ENCODE results near the gene CDH18. TPM values are rescaled to one million over a fixed set of nuclear protein-coding genes. Genes with fewer than 3 reads are reported as not detected.

The CDH18 gene
- total RNA-seq, 1 experiment from 2014 or later, result not detected

- no peak for TF ChIP-seq ZBTB33 (IDR thresholded peaks at IDR 0.05; ENCODE audit: extremely low read depth, insufficient replicate concordance, low read length)
- TF ChIP-seq EZH2 (IDR thresholded peaks at IDR 0.05), result no peak
- TF ChIP-seq CTCF (IDR thresholded peaks at IDR 0.05 in 2 of 3, conservative IDR thresholded peaks at IDR 0.05 in 1 of 3; ENCODE audit: borderline replicate concordance in 1 of 3, insufficient read depth in 1 of 3, low read depth in 2 of 3, low read length in 2 of 3), result no peak
- no peak for TF ChIP-seq EZH2phosphoT487 (IDR thresholded peaks at IDR 0.05; ENCODE audit: borderline replicate concordance)
- TF ChIP-seq RAD21 (IDR thresholded peaks at IDR 0.05; ENCODE audit: low read depth), result no peak
- TF ChIP-seq TCF7L2 (IDR thresholded peaks at IDR 0.05; ENCODE audit: borderline replicate concordance, extremely low read depth, insufficient read depth, insufficient read length), result no peak
Observed at GRCh38 chr5:19487480-19487879, 500.5 kb downstream of the CDH18 start (continued).

GRCh38 chr5:19479562-19479961 is 508.4 kb downstream of the CDH18 start:
- Histone ChIP-seq H3K27me3 (ENCODE audit: insufficient read depth, low read length) (no peaks in the 10 kb centered on the region), H2AFZ (ENCODE audit: low read depth, low read length, poor library complexity, severe bottlenecking) (no peak overlapping the region), H3K36me3 (ENCODE audit: control insufficient read depth in 1 of 2, insufficient read depth in 2 of 2, low read length in 2 of 2) (no peaks in the 10 kb centered on the region), H3K4me2 (ENCODE audit: low read length) (no peak overlapping the region), H3K79me2 (ENCODE audit: insufficient read depth, low read length) (no peaks in the 10 kb centered on the region), H3K9ac (ENCODE audit: low read length) (no peak overlapping the region), H3K27ac (ENCODE audit: low read depth, low read length) (no peak overlapping the region), H3K4me1 (ENCODE audit: control insufficient read depth in 1 of 2, insufficient read depth in 2 of 2, low read length in 2 of 2) (no peaks in the 10 kb centered on the region), H3K9me2 (ENCODE audit: insufficient read depth) (no peaks in the 10 kb centered on the region), H3K9me3 (ENCODE audit: control insufficient read depth in 1 of 2, insufficient read depth in 1 of 2, low read depth in 1 of 2, low read length in 2 of 2) (peaks cover 14 to 25% of the 10 kb centered on the region in 2 experiments; a peak in 2 of 4 replicates), H4K20me1 (ENCODE audit: insufficient read depth) (no peaks in the 10 kb centered on the region), H3K4me3 (replicated peaks in 1 of 2; ENCODE audit: low read depth in 1 of 2, low read length in 2 of 2) (no peak overlapping the region)
- DNase-seq (ENCODE audit: low read depth, low spot score) (no peak), ATAC-seq (no peak)
- ChIA-PET CTCF (no interaction called here), RAD21 (ENCODE audit: low non-redundant PET in 1 of 2, low total read pairs in 2 of 2, uncharacterized antibody in 2 of 2, unreplicated experiment in 2 of 2) (no interaction called here), POLR2A (no interaction called here)
- intact Hi-C loops (cut with micrococcal nuclease), result no loop called here
- no peak for TF ChIP-seq EZH2 (IDR thresholded peaks at IDR 0.05)
- TF ChIP-seq TCF7L2 (IDR thresholded peaks at IDR 0.05; ENCODE audit: borderline replicate concordance, extremely low read depth, insufficient read depth, insufficient read length), result no peak
- TF ChIP-seq EGR1 (IDR thresholded peaks at IDR 0.05; ENCODE audit: low read depth), result no peak
- TF ChIP-seq ATF3 (IDR thresholded peaks at IDR 0.05), result no peak
- BruUV-seq (replicated peaks), result no TSS peak
